HG03442 (cell line): ENCODE data around the gene TNFRSF21.
A peak's percentile ranks its signal among the peaks of the same experiment; 100 is the strongest.
"Not testable (repeated sequence)": the region's sequence is repeated elsewhere in the genome, so short reads cannot be mapped to it uniquely, and the experiment has no call there.

Source experiments
- ATAC-seq: cut with Tn5 transposase; IDR thresholded peaks from one replicate; pipeline ENCODE4 v1.9.1; 2021; ENCODE audit warnings: mild to moderate bottlenecking, moderate library complexity; ENCODE audit not compliant: unreplicated experiment

Gene TNFRSF21

GRCh38 chr6:47309291-47310130 is at the start of gene TNFRSF21:
Gene TNFRSF21, minus strand, starts transcription at chr6:47309905. Its CDS starts 394 bp downstream, at chr6:47309511.
- ATAC-seq: peak; percentile 100

- peak; percentile 44 for ATAC-seq
These were observed 48.9 kb upstream of the TNFRSF21 start for GRCh38 chr6:47358440-47359225.

- peak; percentile 58 for ATAC-seq
These were observed 48.1 kb upstream of the TNFRSF21 start for GRCh38 chr6:47357827-47358226.

- no peak for ATAC-seq
These were observed 45.8 kb upstream of the TNFRSF21 start for GRCh38 chr6:47355496-47355895.

DNA sequence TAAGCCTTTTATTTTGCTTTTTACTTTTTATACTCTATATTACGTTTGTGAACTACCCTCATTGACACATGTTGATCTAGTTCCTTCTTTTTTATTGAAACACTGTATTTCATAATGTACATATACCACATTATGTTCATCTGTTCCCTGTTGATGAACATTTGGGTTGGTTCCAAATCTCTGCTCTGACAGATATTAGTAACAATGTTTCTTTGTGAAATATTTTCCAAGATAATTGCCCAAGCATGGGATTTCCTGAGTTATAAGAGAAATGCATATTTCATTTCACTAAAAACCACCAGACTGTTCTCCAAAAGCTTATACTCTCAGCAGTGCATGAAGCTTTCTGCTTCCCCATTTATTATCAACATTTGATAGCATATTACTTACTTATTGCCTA is 44.2 kb upstream of the TNFRSF21 start:
- ATAC-seq: no peak

DNA sequence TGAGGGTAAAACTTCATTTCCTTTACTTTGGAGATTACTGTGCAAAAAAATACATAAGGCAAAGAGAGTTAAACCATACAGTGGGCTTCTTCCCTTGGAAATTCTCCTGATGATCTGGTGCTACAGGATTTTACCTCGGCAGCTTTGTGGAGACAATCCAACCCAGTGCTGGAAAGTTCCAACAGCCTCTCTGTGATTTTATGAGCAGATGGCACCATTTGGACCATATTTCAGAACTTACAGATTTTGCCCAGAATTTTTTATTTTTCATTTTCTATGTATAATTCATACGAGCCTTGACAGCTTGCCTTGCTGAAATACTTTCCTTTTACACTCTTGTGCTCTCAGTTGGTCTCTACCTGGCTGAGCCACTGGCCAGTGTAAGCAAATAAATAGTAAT is 43.3 kb upstream of the TNFRSF21 start:
- no peak for ATAC-seq

- no peak for ATAC-seq
These were observed 42.7 kb upstream of the TNFRSF21 start for GRCh38 chr6:47352194-47352920.

- no peak for ATAC-seq
These were observed 41.9 kb upstream of the TNFRSF21 start for GRCh38 chr6:47351621-47352020.

DNA sequence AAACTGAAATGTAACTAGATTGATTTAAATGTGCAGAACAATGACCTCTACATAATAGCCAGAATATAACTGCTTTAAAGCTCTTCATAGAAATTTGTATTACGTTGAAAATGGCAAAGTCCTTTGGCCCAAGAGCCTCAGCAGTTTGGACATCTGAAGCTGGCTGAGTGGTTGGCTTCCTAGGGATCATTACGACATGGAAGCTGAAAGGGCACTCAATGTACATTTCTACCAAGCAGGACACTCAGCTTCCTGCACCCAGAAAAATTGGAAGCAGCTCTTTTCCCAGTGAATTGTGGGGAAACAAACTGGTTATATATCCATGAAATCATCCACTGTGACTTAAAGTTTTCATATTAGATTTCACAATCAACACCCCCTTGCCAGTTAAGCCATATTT is 40.2 kb upstream of the TNFRSF21 start:
- ATAC-seq: no peak

- ATAC-seq: no peak
These were observed 38.7 kb upstream of the TNFRSF21 start for GRCh38 chr6:47348316-47348863.

DNA sequence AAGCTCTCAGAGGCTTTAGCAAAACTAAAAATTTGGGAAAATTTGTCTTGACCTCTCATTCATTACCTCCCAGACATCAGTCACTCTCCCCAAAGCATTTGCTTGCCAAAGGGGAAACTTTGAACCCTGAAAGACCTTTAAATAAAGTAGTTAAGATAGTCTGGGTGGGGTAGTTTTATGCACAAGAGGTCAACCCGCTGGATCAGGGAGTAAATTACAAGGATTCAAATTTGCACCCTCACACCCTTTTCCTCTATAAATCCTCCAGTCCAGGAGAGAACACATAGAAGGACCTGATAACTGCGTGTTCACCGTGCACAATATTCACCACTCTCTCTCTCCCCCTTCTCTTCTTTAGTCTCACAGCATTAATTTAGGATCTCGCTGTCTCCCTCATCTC is 36.1 kb upstream of the TNFRSF21 start:
- ATAC-seq: no peak

- no peak for ATAC-seq
These were observed 34.3 kb upstream of the TNFRSF21 start for GRCh38 chr6:47344022-47344421.

DNA sequence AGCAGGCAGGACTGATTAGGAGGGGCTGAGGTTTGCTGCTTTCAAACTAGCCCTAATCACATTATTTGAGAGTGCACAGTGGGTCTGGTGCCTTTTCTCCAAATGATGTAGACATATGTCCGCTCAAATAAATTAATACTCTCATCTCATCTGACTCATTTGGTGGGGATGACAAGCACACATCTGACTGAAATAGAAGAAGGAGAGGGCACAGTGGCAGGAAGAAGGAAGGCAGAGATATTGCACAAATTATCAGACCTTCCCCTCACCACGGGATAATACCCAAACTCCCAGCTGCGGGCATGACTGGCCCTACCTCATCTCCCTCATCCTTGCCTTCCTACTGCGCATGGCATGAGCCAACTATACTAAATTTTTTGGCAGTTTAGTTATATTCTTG is 33.9 kb upstream of the TNFRSF21 start:
- no peak for ATAC-seq

GRCh38 chr6:47342824-47343223 is 33.1 kb upstream of the TNFRSF21 start:
- ATAC-seq: no peak

DNA sequence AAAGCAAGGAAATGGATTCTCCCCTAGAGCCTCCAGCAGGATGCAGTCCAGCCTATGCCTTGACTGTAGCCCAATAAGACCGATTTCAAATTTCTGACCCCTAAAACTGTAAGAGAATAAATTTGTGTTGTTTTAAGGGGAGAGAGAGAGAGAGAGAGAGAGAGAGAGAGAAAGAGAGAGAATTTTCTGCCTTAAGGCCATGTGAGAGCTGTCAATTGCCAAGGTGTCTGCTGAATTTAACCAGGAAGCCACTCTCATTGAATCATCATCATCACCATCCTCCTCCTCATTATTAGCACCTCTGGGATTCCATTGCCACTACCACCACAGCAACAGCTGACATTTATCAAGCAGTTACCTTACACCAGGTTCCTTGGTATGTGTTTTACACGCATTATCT is 27.8 kb upstream of the TNFRSF21 start:
- ATAC-seq: no peak

- ATAC-seq: no peak
These were observed 26.6 kb upstream of the TNFRSF21 start for GRCh38 chr6:47336334-47336733.

- ATAC-seq: peak; percentile 91
These were observed 25.8 kb upstream of the TNFRSF21 start for GRCh38 chr6:47335466-47335865.

DNA sequence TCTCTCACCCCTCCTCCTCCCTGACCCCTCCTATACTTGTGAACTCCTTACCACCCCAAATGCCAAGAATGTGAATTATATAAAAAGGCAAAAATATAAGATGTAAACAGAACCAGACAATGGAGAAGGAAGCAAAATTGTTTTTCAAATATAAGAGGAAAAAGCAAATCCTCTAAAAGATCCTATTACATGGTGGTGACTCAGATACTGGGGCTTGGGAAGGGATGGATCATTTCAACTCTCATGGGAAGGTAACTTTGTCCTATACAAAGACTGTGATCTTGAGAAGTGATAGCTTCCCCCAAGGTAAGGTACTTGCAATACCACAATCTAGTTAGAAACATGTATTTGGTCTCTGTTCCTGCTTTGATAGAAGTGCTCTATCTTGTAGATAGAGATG is 24.6 kb upstream of the TNFRSF21 start:
- no peak for ATAC-seq

- not testable (repeated sequence) for ATAC-seq
These were observed 18.9 kb upstream of the TNFRSF21 start for GRCh38 chr6:47328606-47329005.

- ATAC-seq: not testable (repeated sequence)
These were observed 18.4 kb upstream of the TNFRSF21 start for GRCh38 chr6:47328139-47328538.

- no peak for ATAC-seq
These were observed 14.2 kb upstream of the TNFRSF21 start for GRCh38 chr6:47323887-47324286.
